Smooth muscle cell of the pulmonary artery (primary cell): Measurements from ENCODE around the gene RWDD2A. TPM values are rescaled to one million over a fixed set of nuclear protein-coding genes. Genes with fewer than 3 reads are reported as not detected.

ENCODE experiments used
- total RNA-seq: library from RNA; depleted of rRNA; stranded (reverse); fragments of >200 nt; gene quantifications from 2 replicates; pipeline ENCODE4 v1.2.3, GENCODE V29; 2014

The RWDD2A gene
- total RNA-seq, result 4.6 and 5.9 TPM in 2 replicates

DNA sequence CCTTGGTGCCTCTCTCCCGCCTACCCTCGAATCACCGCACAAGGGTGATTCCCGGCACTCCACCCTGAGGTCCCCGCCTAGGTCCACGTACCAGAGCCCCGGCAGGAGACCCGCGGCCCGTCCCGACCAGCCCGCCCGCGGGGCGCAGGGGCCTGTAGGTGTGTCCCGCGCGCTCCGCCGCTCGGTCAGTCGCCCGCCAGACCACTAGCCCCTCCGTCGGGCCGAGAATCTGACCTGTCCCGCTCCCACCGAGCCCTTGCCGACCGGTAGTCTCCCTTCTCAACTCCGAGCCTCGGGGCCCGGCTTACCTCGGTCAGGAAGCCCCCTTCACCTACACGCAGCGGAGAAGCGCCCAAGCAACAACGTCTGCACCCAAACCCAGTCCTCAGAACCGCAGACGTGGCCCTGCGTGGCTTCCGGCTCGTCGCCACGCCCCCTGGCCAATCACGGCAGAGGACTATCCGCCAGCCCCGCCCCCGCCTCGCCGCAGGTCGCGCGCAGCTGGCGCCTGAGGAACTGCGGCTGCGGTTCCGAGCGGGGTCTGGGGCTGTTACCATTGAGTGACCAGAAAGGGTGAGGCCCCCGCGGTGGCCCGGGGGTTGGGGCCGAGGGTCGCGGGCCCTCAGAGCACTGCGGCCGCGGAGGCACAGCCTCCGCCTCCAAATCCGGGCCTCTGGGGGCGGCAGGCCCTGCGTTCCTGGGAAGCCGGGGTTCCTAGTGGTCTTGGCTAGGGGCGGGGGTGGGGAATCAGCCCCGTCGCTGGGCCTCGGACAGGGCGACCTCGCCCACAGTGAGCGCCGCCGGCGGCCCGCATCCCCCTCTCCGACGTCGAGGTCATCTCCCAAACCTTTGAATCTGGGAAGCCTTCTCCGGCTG is at the start of gene RWDD2A, which contains the start of gene PGM3:
Gene RWDD2A, plus strand, starts transcription at position 487 of the 876 bp plus-strand sequence. CDS start 1,095 bp downstream, outside the sequence.
Gene PGM3, minus strand, starts transcription at position 395 of the 876 bp plus-strand sequence. CDS start 2,253 bp downstream, outside the sequence.

Other genes starting within 250 kb of the RWDD2A start
- gene UBE3D, start 127.5 kb upstream of the RWDD2A start, total RNA-seq, result 4.6 and 6.2 TPM in 2 replicates
- gene DOP1A, start 125.7 kb upstream of the RWDD2A start, total RNA-seq, result 31.1 and 39.2 TPM in 2 replicates
- gene PGM3, start 92 bp upstream of the RWDD2A start, total RNA-seq, result 126 and 140 TPM in 2 replicates
- gene ME1, start 237.7 kb downstream of the RWDD2A start, total RNA-seq, result 32.6 and 34.5 TPM in 2 replicates